Inflammatory macrophage treated with lipopolysaccharide for 4 hours (primary cell): ENCODE results near the gene C2orf72.

Experiments
- DNase-seq: peaks from one replicate; pipeline ENCODE4 v3.0.0-alpha.2; 2020

The C2orf72 gene

GRCh38 chr2:231093933-231094332 lies 56.6 kb downstream of the C2orf72 start:
- no peak for DNase-seq

GRCh38 chr2:231094736-231095346 lies 57.5 kb downstream of the C2orf72 start:
- DNase-seq: no peak
